Sigmoid colon (tissue), 3 donors: Measurements from ENCODE around the gene MAT2B.
A peak's percentile ranks its signal among the peaks of the same experiment; 100 is the strongest.

Source experiments
- CTCF ChIP-seq, 4 experiments: fragments of 450-650 bp in 3 of 4; fragments of 200-600 bp in 1 of 4; IDR thresholded peaks; one replicate each; pipeline ENCODE4 v1.5.1; 2016 to 2019; ENCODE audit warnings: antibody characterized with exemption in 4 of 4, mild to moderate bottlenecking in 3 of 4, moderate library complexity in 2 of 4
- POLR2A ChIP-seq, 2 donors: fragments of 450-650 bp; IDR thresholded peaks; one replicate each; pipeline ENCODE4 v1.6.1; 2016; ENCODE audit warnings: antibody characterized with exemption in 2 of 2, mild to moderate bottlenecking in 2 of 2, moderate library complexity in 2 of 2

DNA sequence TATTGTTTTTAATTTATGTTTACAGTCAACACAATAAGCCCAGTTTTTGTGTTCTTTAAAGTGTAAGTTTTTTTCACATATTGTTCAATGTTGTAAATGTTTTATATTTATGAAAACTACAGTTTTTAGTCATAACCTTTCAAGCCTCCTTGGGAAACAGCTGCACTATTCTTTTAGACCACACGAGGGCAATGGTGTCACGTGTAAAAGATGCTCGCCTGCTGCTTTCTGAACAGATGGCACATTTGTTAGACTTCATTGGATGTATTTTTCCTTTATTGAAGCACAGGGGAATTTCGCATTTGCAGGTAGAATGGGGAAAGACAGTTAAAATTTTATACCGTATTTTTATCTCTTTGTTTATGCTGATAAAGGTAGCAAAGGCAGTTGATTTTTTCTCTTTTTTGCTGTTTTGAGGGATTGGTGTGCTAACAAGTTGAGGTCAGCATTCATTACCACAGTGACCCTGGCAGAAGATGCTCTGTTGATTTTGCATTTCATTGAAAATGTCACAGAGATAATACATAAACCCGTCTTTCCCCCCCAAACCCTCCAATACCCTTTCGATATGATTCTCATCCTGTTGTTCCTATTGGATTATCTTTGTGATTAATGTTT lies 59.0 kb downstream of the MAT2B start:
- TF ChIP-seq POLR2A (IDR thresholded peaks at IDR 0.05) (no peak), CTCF (IDR thresholded peaks at IDR 0.05) (peak; percentile 63 to 91 (median 84))
